Stimulated activated CD8-positive, alpha-beta memory T cell treated with anti-CD3 and anti-CD28 coated beads, Interleukin-2, amount 100 ng/mL, for 48 hours (primary cell): ENCODE data around the gene TDRD1.

Experiments used
- DNase-seq, 2 donors: peaks; one replicate each; pipeline ENCODE4 v3.0.0-alpha.2; 2020; ENCODE audit warnings: low read depth in 2 of 2

TDRD1 gene

GRCh38 chr10:114261076-114261475 lies 81.9 kb downstream of the TDRD1 start:
- no peak for DNase-seq

GRCh38 chr10:114262496-114262895 lies 83.3 kb downstream of the TDRD1 start:
- no peak for DNase-seq

DNA sequence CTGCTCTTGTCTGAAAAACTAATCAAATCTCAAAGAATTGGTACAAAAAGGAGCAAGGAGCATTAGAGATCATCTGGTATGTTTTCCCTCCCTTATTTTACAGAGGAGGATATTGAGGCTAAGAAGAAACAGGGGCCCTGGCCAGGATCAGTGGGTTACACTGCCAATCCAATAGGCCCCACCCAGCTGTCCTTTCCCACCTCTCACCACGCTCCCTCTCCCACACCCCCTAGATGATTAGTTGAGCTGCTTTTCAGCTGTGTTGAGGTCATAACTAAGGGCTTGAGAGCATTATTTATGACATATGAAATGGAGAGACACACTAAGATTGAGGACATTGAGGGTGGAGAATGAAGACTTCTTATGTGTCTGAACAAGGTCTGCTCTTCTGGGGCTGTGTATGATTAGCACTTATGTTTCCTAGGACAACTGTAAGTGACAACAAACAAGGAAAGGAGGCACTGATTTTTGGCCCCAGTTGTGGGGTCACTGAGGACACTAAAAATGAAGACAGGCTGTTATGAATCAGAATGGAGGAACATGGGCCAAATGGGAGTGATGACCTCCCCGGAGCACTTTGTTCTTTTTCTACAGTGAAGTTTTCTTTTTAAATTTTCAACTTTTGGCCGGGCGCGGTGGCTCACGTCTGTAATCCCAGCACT lies 86.4 kb downstream of the TDRD1 start:
- no peak for DNase-seq

- no peak for DNase-seq
Observed at GRCh38 chr10:114266521-114266920, 87.4 kb downstream of the TDRD1 start.

- no peak for DNase-seq
Observed at GRCh38 chr10:114271075-114271778, 92.1 kb downstream of the TDRD1 start.

DNA sequence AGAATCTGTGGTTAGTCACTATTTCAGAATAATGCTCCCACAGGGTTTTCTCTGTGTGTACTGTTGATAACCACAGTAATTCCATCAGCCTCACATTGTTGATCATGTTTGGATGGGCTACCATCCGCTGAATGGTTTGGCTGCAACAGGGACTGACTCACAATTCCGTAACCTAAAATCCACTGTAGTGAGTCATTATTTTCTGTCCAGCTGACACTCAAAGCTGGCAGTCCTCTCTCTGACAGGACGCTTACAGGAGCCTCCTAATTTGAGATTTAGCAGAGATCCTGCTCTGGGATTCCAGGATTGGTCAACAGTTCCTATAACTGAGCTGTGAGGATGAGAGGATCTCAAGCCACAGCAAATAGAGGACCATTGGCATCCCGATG lies 92.6 kb downstream of the TDRD1 start:
- DNase-seq, result no peak

DNA sequence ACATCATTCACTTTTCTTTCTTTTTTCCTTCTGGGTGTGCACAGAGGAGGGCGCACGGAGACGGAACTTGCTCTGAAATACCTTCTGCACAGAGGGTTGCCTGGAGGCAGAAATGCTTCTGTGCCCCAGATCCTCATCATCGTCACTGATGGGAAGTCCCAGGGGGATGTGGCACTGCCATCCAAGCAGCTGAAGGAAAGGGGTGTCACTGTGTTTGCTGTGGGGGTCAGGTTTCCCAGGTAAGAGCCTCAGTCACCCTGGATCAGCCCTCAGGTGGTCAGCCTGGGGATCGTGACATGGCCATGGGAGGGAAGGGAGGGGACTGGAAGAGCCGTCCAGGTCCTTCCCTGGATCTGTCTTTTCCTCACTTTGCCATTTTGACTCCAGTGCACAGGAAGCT lies 93.5 kb downstream of the TDRD1 start:
- DNase-seq, result no peak

DNA sequence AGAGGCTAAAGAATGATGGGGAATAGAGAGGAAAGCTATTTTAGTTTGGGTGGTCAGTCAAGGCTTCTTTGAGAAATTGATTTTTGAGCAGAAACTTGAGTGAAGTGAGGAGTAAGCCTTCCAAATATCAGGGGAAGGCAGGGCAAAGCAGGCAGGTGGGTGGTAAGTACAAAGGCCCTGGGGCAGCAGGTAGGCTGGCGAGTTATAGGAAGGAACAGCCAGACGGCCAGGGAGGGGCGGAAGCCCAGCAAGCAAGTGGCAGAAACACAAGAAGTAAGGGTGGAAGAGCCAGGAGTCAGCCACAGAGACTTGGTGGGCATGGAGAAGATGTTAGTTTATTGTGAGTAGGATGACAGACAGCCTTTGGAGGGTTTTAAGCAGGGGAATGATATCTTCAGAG lies 94.8 kb downstream of the TDRD1 start:
- DNase-seq, result no peak

DNA sequence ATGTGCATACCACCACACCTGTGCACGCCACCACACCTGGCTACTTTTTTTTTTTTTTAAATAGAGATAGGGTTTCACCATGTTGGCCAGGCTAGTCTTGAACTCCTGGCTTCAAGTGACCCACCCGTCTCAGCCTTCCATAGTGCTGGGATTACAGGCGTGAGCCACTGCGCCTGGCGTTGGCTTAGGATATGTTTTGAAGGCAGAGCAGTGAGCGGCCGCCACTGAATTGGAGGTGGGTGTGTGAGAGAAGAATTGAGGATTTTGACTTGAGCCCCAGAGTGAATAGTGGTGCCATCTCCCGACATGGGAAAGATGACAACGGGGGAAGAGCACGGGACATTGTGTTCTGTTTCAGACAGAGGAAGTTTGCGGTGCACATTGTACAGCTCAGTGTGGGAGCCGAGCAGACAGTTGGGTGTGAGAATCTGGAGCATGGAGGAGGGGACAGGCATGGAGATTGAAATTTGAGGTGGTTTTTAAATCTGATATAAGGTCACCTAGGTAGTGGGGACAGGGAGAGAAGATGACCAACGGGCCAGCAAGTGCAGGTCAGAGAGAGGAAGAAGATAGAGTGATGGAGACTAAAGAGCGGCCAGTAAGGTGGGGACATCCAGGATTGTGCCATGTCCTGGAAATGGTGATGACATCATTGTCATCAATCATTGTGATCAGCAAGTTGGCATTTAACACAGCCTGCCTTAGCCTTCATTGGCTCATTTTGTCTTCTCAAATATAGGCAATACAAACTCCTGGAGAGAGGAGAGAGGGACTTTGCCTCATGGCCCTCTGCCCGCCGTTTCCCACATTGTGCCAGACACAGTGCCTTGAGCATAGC lies 95.7 kb downstream of the TDRD1 start:
- DNase-seq, result no peak

DNA sequence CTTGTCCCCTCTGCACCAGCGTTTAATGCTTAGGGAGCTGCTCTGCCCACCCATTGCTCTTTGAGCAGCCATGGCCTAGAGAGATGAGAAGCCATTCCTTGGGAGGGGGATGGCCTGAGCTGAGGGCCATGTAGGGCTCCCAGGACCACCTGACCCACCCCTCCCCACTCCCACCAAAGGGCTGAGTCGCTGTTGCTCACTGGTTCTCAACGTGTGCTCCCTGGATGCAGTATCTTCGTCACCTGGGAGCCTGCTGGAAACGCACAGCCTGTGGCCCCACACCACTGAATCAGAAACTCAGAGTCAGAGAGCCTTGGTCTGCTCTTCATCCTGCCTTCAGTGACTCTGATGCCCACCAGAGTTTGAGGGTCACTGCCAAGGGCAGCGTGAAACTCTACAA lies 96.9 kb downstream of the TDRD1 start:
- DNase-seq, result no peak

DNA sequence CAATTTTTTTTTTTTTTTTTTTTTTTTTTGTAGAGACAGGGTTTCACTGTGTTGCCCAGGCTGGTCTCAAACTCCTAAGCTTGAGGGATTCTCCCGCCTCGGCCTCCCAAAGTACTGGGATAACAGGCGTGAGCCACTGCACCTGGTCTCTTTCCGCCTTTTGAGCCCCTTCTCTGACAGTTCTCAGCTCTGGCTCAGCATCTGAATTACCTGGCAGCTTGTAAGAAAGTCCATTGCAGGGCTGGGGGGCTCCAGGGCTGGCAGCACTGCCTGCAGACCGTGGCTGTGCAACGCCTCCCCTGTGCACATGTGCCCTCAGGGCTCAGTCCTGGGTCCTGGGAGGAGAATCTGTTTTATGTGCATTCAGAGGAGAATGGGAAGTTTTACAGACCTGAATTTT lies 97.5 kb downstream of the TDRD1 start:
- no peak for DNase-seq

- DNase-seq, result no peak
Observed at GRCh38 chr10:114278140-114278883, 99.2 kb downstream of the TDRD1 start.

- DNase-seq, result no peak
Observed at GRCh38 chr10:114278884-114279191, 99.7 kb downstream of the TDRD1 start.

DNA sequence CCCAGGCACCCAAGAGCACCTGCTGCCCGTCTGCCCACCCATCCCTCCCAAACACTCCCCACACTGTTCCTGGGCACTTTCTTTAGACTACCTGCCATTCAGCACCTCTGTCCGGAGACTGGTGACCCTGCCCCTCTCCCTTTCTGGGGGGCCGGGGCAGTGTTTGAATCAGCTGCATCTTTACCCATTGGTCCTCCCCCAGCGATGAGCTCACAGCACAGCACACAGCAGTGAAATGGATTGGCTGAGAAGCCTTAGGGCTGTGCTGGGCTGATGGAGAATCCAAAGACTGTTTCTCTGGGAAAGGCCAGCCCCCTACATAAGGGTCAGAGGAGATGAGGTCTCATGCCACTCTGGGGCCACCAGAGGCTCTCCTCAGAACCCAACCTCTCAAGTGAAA lies 100.1 kb downstream of the TDRD1 start:
- DNase-seq, result no peak

GRCh38 chr10:114279901-114280644 lies 100.9 kb downstream of the TDRD1 start:
- DNase-seq, result no peak

DNA sequence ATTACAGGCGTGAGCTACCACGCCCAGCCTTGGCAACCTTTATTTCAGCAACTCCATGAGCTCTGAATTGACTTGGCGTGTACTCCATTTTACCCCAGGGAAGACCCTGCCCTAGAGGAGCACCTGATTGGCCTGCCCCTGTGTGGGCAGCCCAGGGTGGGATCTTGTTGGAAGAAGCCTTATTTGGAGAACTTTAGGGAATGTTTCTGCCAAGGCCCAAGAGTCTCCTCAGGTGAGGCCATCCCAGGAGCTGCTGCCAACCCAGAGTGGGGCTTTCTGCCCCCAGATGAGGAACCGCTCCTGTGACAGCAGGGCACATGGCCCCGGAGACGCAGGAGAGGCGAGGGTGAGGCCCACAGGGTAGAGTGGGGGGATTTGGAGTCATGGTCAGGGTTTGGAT lies 101.9 kb downstream of the TDRD1 start:
- DNase-seq, result no peak

DNA sequence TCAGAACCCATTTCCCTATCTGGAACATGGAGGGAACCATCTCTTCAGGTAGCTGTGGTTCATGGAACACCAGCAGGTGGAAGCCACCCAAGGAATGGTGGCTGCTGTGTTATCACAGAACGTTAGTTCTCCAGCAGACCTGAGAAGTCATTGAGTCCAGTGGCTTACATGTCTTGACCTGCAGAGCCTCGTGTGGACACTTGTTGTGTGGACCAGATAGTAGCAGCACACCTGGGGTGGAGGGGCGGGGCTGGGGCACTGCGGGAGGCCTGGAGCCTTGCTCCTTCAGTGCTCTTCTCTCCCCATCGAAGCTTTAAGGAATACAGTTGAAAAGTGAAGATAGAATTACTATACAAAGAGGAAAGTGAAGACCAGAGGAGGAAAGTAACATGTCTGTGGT lies 102.3 kb downstream of the TDRD1 start:
- DNase-seq, result no peak
